HUES6 (cell line): ENCODE results near the gene TSSK2.
A peak's percentile ranks its signal among the peaks of the same experiment; 100 is the strongest.

ENCODE experiments used
- H3K27ac ChIP-seq: 2 replicates; pipeline ENCODE4 v1.7.0; 2013; ENCODE audit warnings: low read depth, mild to moderate bottlenecking, low read length, inconsistent platforms
- H3K27me3 ChIP-seq: 2 replicates; pipeline ENCODE4 v1.6.1; 2013; ENCODE audit warnings: low read length; ENCODE audit not compliant: control insufficient read depth, insufficient read depth
- H3K36me3 ChIP-seq: 2 replicates; pipeline ENCODE4 v1.6.1; 2013; ENCODE audit warnings: low read length; ENCODE audit not compliant: control insufficient read depth, insufficient read depth
- H3K4me1 ChIP-seq: 2 replicates; pipeline ENCODE4 v1.6.1; 2013; ENCODE audit warnings: low read length; ENCODE audit not compliant: control insufficient read depth, insufficient read depth
- H3K4me3 ChIP-seq: 2 replicates; pipeline ENCODE4 v1.5.1; 2013; ENCODE audit warnings: low read depth, low read length
- H3K9ac ChIP-seq: one replicate; pipeline ENCODE4 v1.6.1; 2013; ENCODE audit warnings: mild to moderate bottlenecking, low read length
- H3K9me3 ChIP-seq: 2 replicates; pipeline ENCODE4 v1.6.1; 2013; ENCODE audit warnings: low read depth, low read length; ENCODE audit not compliant: control insufficient read depth, insufficient read depth

Gene TSSK2

GRCh38 chr22:19118329-19118880 is 12.7 kb upstream of the TSSK2 start:
- Histone ChIP-seq H3K4me1 (peaks cover 13% of the 10 kb centered on the region), H3K27ac (no peak overlapping the region), H3K27me3 (no peaks in the 10 kb centered on the region), H3K4me3 (no peak overlapping the region), H3K9me3 (no peaks in the 10 kb centered on the region), H3K9ac (no peak overlapping the region), H3K36me3 (peaks cover 13% of the 10 kb centered on the region)

- Histone ChIP-seq H3K4me3 (no peak overlapping the region), H3K9me3 (no peaks in the 10 kb centered on the region), H3K9ac (no peak overlapping the region), H3K36me3 (peaks cover 13% of the 10 kb centered on the region), H3K4me1 (peaks cover 13% of the 10 kb centered on the region), H3K27ac (no peak overlapping the region), H3K27me3 (peaks cover 2% of the 10 kb centered on the region; the same call in 1 of the 2 replicates)
These were observed 11.2 kb upstream of the TSSK2 start for GRCh38 chr22:19119949-19120348.

- no peaks in the 10 kb centered on the region for H3K9me3 ChIP-seq
- H3K27ac ChIP-seq, result no peak overlapping the region
- H3K9ac ChIP-seq, result peak overlapping the region; percentile 98
These were observed 10.1 kb upstream of the TSSK2 start for GRCh38 chr22:19120829-19121630.

GRCh38 chr22:19121631-19122142 is 9.4 kb upstream of the TSSK2 start:
- H3K36me3 ChIP-seq, result peaks cover 10% of the 10 kb centered on the region
- peak overlapping the region; percentile 98 for H3K9ac ChIP-seq
- H3K27ac ChIP-seq, result peak overlapping the region; percentile 96
- peaks cover 13% of the 10 kb centered on the region for H3K4me1 ChIP-seq
- H3K4me3 ChIP-seq, result peak overlapping the region; percentile 99
- peaks cover 4% of the 10 kb centered on the region; the same call in 1 of the 2 replicates for H3K27me3 ChIP-seq
- no peaks in the 10 kb centered on the region for H3K9me3 ChIP-seq

More at GRCh38 chr22:19120829-19121630, 10.1 kb upstream of the TSSK2 start:
- Histone ChIP-seq H3K36me3 (peaks cover 13% of the 10 kb centered on the region), H3K4me3 (peak overlapping the region; percentile 99), H3K4me1 (peaks cover 13% of the 10 kb centered on the region), H3K27me3 (peaks cover 4% of the 10 kb centered on the region; the same call in 1 of the 2 replicates)

GRCh38 chr22:19122143-19122751 is 8.9 kb upstream of the TSSK2 start, which contains the start of gene DGCR2:
Gene DGCR2, minus strand, starts transcription at chr22:19122412. Its CDS starts 206 bp downstream, at chr22:19122206.
- H3K9me3 ChIP-seq, result no peaks in the 10 kb centered on the region
- peaks cover 9% of the 10 kb centered on the region; the same call in 1 of the 2 replicates for H3K36me3 ChIP-seq
- H3K27me3 ChIP-seq, result peaks cover 4% of the 10 kb centered on the region; the same call in 1 of the 2 replicates
- H3K27ac ChIP-seq, result peak within 1 kb of the TSS; percentile 96
- peaks cover 13% of the 10 kb centered on the region for H3K4me1 ChIP-seq
- peak within 1 kb of the TSS; percentile 98 for H3K9ac ChIP-seq
- peak within 1 kb of the TSS; percentile 99 for H3K4me3 ChIP-seq

- peak overlapping the region; percentile 69 for H3K4me3 ChIP-seq
- H3K9ac ChIP-seq, result peak overlapping the region; percentile 45
- H3K4me1 ChIP-seq, result peaks cover 13% of the 10 kb centered on the region
- no peak overlapping the region for H3K27ac ChIP-seq
- H3K27me3 ChIP-seq, result peaks cover 4% of the 10 kb centered on the region; the same call in 1 of the 2 replicates
- peaks cover 9% of the 10 kb centered on the region; the same call in 1 of the 2 replicates for H3K36me3 ChIP-seq
- H3K9me3 ChIP-seq, result no peaks in the 10 kb centered on the region
These were observed 8.2 kb upstream of the TSSK2 start for GRCh38 chr22:19122752-19123492.

GRCh38 chr22:19123936-19124335 is 7.2 kb upstream of the TSSK2 start:
- Histone ChIP-seq H3K36me3 (0 out of 2 replicates have a peak, but pooled peaks cover 3% of the 10 kb centered on the region), H3K27ac (no peak overlapping the region), H3K4me3 (no peak overlapping the region), H3K27me3 (peaks cover 4% of the 10 kb centered on the region; the same call in 1 of the 2 replicates), H3K4me1 (peaks cover 13% of the 10 kb centered on the region), H3K9ac (no peak overlapping the region), H3K9me3 (no peaks in the 10 kb centered on the region)

- Histone ChIP-seq H3K4me1 (peaks cover 13% of the 10 kb centered on the region), H3K9ac (no peak overlapping the region), H3K4me3 (no peak overlapping the region), H3K9me3 (no peaks in the 10 kb centered on the region), H3K27ac (no peak overlapping the region), H3K27me3 (peaks cover 4% of the 10 kb centered on the region; the same call in 1 of the 2 replicates), H3K36me3 (0 out of 2 replicates have a peak, but pooled peaks cover 3% of the 10 kb centered on the region)
These were observed 6.7 kb upstream of the TSSK2 start for GRCh38 chr22:19124377-19124776.

GRCh38 chr22:19125011-19125410 is 6.1 kb upstream of the TSSK2 start:
- Histone ChIP-seq H3K9me3 (no peaks in the 10 kb centered on the region), H3K9ac (no peak overlapping the region), H3K27me3 (peaks cover 4% of the 10 kb centered on the region; the same call in 1 of the 2 replicates), H3K27ac (no peak overlapping the region), H3K4me3 (no peak overlapping the region), H3K4me1 (peaks cover 10% of the 10 kb centered on the region), H3K36me3 (0 out of 2 replicates have a peak, but pooled peaks cover 3% of the 10 kb centered on the region)
